ENCODE results near the gene POLK. TPM values are rescaled to one million over a fixed set of nuclear protein-coding genes. Genes with fewer than 3 reads are reported as not detected.

The POLK gene
- total and polyA plus RNA-seq, 2 of the 4 experiments (the other 2 are of a cell fraction) = 10.4 to 24.4 TPM

GRCh38 chr5:75639535-75640311, 128.0 kb downstream of the POLK start:
- Histone ChIP-seq H3K9me1 (ENCODE audit: insufficient read depth, low read length) (no peaks in the 10 kb centered on the region), H2BK5ac (ENCODE audit: low read depth, low read length, poor library complexity, severe bottlenecking) (peak overlapping the region; percentile 70), H3K4me3 (ENCODE audit: insufficient read depth, low read depth, low read length) (no peak overlapping the region), H3K27ac (ENCODE audit: insufficient read depth, low read length) (no peak overlapping the region), H3K9me3 (ENCODE audit: control insufficient read depth, insufficient read depth, low read length) (no peaks in the 10 kb centered on the region), H3K27me3 (ENCODE audit: control insufficient read depth, insufficient read depth, low read length) (no peaks in the 10 kb centered on the region), H2AK9ac (replicated peaks; ENCODE audit: low read depth, low read length, poor library complexity) (no peak overlapping the region), H3K23ac (ENCODE audit: low read depth, low read length) (peak overlapping the region; percentile 33; the same call in 1 of the 2 replicates), H3K14ac (replicated peaks; ENCODE audit: low read depth, low read length) (0 out of 2 replicates have a peak overlapping the region, but pooled peaks have one; percentile 14), H3K18ac (ENCODE audit: low read depth, low read length) (no peak overlapping the region), H2BK20ac (ENCODE audit: low read depth, low read length) (no peak overlapping the region; the same call in 1 of the 2 replicates), H3K4ac (ENCODE audit: low read depth, low read length) (peak overlapping the region; percentile 60), H3K79me1 (ENCODE audit: low read depth in 1 of 2, low read length in 2 of 2) (no peaks in the 10 kb centered on the region; a peak in 1 of 4 replicates), H4K20me1 (ENCODE audit: insufficient read depth, low read length) (no peaks in the 10 kb centered on the region), H4K91ac (ENCODE audit: insufficient read depth, low read depth, low read length) (no peak overlapping the region), H3K4me1 (ENCODE audit: control insufficient read depth, insufficient read depth, low read length) (no peaks in the 10 kb centered on the region), H3K36me3 (ENCODE audit: control insufficient read depth, insufficient read depth, low read length) (no peaks in the 10 kb centered on the region), H3K56ac (ENCODE audit: extremely low read depth, insufficient read depth, low read length) (no peak overlapping the region), H2AFZ (replicated peaks; ENCODE audit: low read length, poor library complexity) (no peak overlapping the region), H2BK120ac (ENCODE audit: low read depth, low read length) (peak overlapping the region; percentile 57), H4K5ac (ENCODE audit: low read depth, low read length) (no peak overlapping the region), H3K4me2 (ENCODE audit: low read depth, low read length) (no peak overlapping the region), H3K9ac (ENCODE audit: low read depth, low read length) (no peak overlapping the region), H4K8ac (ENCODE audit: low read depth in 2 of 2, low read length in 2 of 2) (peak overlapping the region in 1 of 2 experiments; percentile 19; a peak in 1 of 4 replicates), H2BK15ac (ENCODE audit: low read depth, low read length) (no peak overlapping the region; the same call in 2 of the 3 replicates), H2AK5ac (ENCODE audit: low read depth, low read length) (no peak overlapping the region)
- no TSS peak for BruUV-seq (replicated peaks)
- ATAC-seq (ENCODE audit: low read depth) (no peak), DNase-seq (no peak)
- POLR2A ChIA-PET (ENCODE audit: unreplicated experiment) = no interaction called here
- dilution Hi-C loops (cut with HindIII; ENCODE audit: low sequenced_read_pairs, unreplicated experiment) = no loop called here
- CTCF ChIA-PET = interaction anchor here (1.1 kb wide), 1 partner anchor 25 kb away, joined by 3 read pairs; no protein-coding TSS in a partner anchor
- no CpG with 5 or more reads among the region's 3 CpGs for WGBS, 2 experiments (ENCODE audit: extremely low coverage in 2 of 2, insufficient read length in 1 of 2)
- in situ Hi-C loops (cut with MboI; ENCODE audit: low sequenced_read_pairs) = no loop called here
- no peak for TF ChIP-seq NFE2L2 (IDR thresholded peaks at IDR 0.05; ENCODE audit: low read depth, low read length)
- TF ChIP-seq MXI1 (IDR thresholded peaks at IDR 0.05; ENCODE audit: borderline replicate concordance, low read depth, low read length) = no peak
- peak; percentile 66 for TF ChIP-seq CEBPB (IDR thresholded peaks at IDR 0.05; ENCODE audit: low read depth, low read length)
- intact Hi-C loops (cut with micrococcal nuclease) = no loop called here
